Ammon's horn (tissue), 1 donor: ENCODE data around the gene YWHAQ.
A peak's percentile ranks its signal among the peaks of the same experiment; 100 is the strongest.
"Not testable (repeated sequence)": the region's sequence is repeated elsewhere in the genome, so short reads cannot be mapped to it uniquely, and the experiment has no call there.

Source experiments
- DNase-seq: peaks from one replicate; pipeline ENCODE4 v3.0.0-alpha.2; 2016; ENCODE audit warnings: low spot score

The YWHAQ gene

GRCh38 chr2:9631878-9632700 lies 1.3 kb upstream of the YWHAQ start:
- DNase-seq, result no peak

- DNase-seq, result no peak
Measured at GRCh38 chr2:9631553-9631819, 689 bp upstream of the YWHAQ start.

- DNase-seq, result peak; percentile 82
Measured at GRCh38 chr2:9630117-9630735, 571 bp downstream of the YWHAQ start.

GRCh38 chr2:9629222-9630116 lies 1.3 kb downstream of the YWHAQ start:
- DNase-seq, result no peak

- no peak for DNase-seq
Measured at GRCh38 chr2:9627310-9627709, 3.5 kb downstream of the YWHAQ start.

- DNase-seq, result no peak
Measured at GRCh38 chr2:9623151-9623550, 7.6 kb downstream of the YWHAQ start.

GRCh38 chr2:9621655-9622054 lies 9.1 kb downstream of the YWHAQ start:
- DNase-seq, result not testable (repeated sequence)

GRCh38 chr2:9618410-9618809 lies 12.4 kb downstream of the YWHAQ start:
- no peak for DNase-seq

GRCh38 chr2:9617749-9618148 lies 13.0 kb downstream of the YWHAQ start:
- DNase-seq, result no peak

- no peak for DNase-seq
Measured at GRCh38 chr2:9617296-9617695, 13.5 kb downstream of the YWHAQ start.

GRCh38 chr2:9614562-9614961 lies 16.2 kb downstream of the YWHAQ start:
- no peak for DNase-seq

- DNase-seq, result no peak
Measured at GRCh38 chr2:9613291-9613690, 17.5 kb downstream of the YWHAQ start.

GRCh38 chr2:9611549-9611912 lies 19.3 kb downstream of the YWHAQ start:
- not testable (repeated sequence) for DNase-seq

- no peak for DNase-seq
Measured at GRCh38 chr2:9610781-9611548, 19.8 kb downstream of the YWHAQ start.

GRCh38 chr2:9608491-9608890 lies 22.3 kb downstream of the YWHAQ start:
- DNase-seq, result not testable (repeated sequence)

GRCh38 chr2:9602412-9602811 lies 28.4 kb downstream of the YWHAQ start:
- no peak for DNase-seq

- DNase-seq, result no peak
Measured at GRCh38 chr2:9601397-9601796, 29.4 kb downstream of the YWHAQ start.

GRCh38 chr2:9599430-9599829 lies 31.4 kb downstream of the YWHAQ start:
- no peak for DNase-seq

GRCh38 chr2:9596621-9597311 lies 34.0 kb downstream of the YWHAQ start:
- no peak for DNase-seq

GRCh38 chr2:9595746-9596145 lies 35.1 kb downstream of the YWHAQ start:
- DNase-seq, result no peak

GRCh38 chr2:9595256-9595655 lies 35.5 kb downstream of the YWHAQ start:
- DNase-seq, result not testable (repeated sequence)
